Muscle layer of duodenum (tissue), 2 donors: ENCODE data around the gene CD28.

Experiments used
- H3K27ac ChIP-seq: one replicate; pipeline ENCODE4 v1.7.0; 2013; ENCODE audit warnings: mild to moderate bottlenecking, low read length
- H3K27me3 ChIP-seq: one replicate; pipeline ENCODE4 v1.7.0; 2013; ENCODE audit warnings: low read depth, mild to moderate bottlenecking, control low read depth, low read length
- H3K36me3 ChIP-seq, 2 donors: one replicate each; pipeline ENCODE4 v1.7.0; 2013; ENCODE audit warnings: low read length in 2 of 2, control low read depth in 1 of 2, mild to moderate bottlenecking in 1 of 2; ENCODE audit not compliant: insufficient read depth in 2 of 2, control insufficient read depth in 1 of 2
- H3K4me1 ChIP-seq, 2 donors: one replicate each; pipeline ENCODE4 v1.7.0; 2013; ENCODE audit warnings: low read length in 2 of 2, mild to moderate bottlenecking in 2 of 2, control low read depth in 1 of 2, moderate library complexity in 1 of 2; ENCODE audit not compliant: insufficient read depth in 2 of 2, control insufficient read depth in 1 of 2
- H3K4me3 ChIP-seq, 2 donors: one replicate each; pipeline ENCODE4 v1.7.0; 2013; ENCODE audit warnings: low read length in 2 of 2, low read depth in 1 of 2, mild to moderate bottlenecking in 1 of 2
- H3K9me3 ChIP-seq, 2 donors: one replicate each; pipeline ENCODE4 v1.7.0; 2013; ENCODE audit warnings: low read length in 2 of 2, control low read depth in 1 of 2, mild to moderate bottlenecking in 1 of 2; ENCODE audit not compliant: control insufficient read depth in 1 of 2
- donor health status: healthy.

The CD28 gene

GRCh38 chr2:203706403-203706802 lies at the start of gene CD28:
TSS of gene CD28 (plus strand) at chr2:203706639. CDS start at chr2:203706697, 58 bp downstream.
- Histone ChIP-seq H3K27ac (peak within 1 kb of the TSS; percentile 26), H3K4me3 (no peak within 1 kb of the TSS), H3K4me1 (no peaks in the 10 kb centered on the region)

DNA sequence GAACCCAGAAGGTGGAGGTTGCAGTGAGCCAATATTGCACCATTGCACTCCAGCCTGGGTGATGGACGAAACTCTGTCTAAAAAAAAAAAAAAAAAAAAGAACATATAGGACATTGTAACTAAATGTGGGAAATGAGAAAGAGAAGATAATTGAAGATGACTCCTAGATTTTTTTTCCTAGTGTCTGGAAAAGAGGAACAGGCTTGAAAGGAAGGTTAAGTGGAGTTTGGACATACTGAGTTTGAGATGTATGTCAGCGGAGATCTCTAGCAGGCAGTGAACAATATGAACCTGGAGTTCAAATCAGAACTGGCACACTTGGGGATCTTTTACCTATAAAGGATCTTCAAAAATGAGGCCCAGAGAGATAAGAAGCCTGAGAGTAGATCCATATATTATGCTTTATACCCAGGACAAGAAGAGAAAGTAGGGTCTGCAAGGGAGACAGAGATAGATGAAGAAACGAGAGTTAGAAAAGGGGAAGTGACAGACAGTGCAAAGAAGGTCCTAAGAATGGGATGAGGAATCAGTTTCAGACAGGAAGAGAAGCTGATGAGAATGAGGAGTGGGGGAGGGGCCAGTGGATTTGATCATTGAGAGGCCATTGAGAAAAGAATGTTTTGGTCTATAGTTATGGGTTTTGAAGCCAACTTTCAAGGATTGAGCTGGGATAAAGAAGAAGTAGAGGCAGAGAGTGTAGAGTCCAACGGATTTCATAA lies 46.9 kb upstream of the CD28 start:
- no peaks in the 10 kb centered on the region for H3K9me3 ChIP-seq
- no peak overlapping the region for H3K4me3 ChIP-seq
- H3K27me3 ChIP-seq: no peaks in the 10 kb centered on the region
- H3K4me1 ChIP-seq: peaks cover 0 to 5% of the 10 kb centered on the region in 2 donors
- no peak overlapping the region for H3K27ac ChIP-seq
- H3K36me3 ChIP-seq: no peaks in the 10 kb centered on the region

More at GRCh38 chr2:203706403-203706802, at the start of gene CD28:
- H3K27me3 ChIP-seq: no peaks in the 10 kb centered on the region
- peaks cover 0 to 3% of the 10 kb centered on the region in 2 donors for H3K9me3 ChIP-seq
- no peaks in the 10 kb centered on the region for H3K36me3 ChIP-seq

DNA sequence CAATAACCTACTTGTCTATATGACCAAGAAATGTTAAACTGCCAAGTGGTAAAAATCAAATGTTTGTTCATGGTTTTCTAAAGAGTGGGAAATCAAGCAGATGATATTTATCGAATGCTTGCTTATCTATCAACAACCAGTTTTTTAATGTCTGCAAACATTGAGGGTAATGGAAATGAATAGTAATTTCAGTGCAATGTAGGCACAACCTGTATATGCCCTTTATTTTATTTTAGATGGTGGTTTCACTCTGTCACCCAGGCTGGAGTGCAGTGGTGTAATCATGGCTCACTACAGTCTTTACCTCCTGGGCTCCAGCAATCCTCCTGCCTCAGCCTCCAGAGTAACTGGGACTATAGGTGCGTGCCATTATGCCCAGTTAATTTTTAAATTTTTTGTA lies 46.0 kb upstream of the CD28 start:
- no peaks in the 10 kb centered on the region for H3K9me3 ChIP-seq
- H3K36me3 ChIP-seq: no peaks in the 10 kb centered on the region
- no peak overlapping the region for H3K27ac ChIP-seq
- H3K4me1 ChIP-seq: peaks cover 0 to 5% of the 10 kb centered on the region in 2 donors
- H3K27me3 ChIP-seq: no peaks in the 10 kb centered on the region
- no peak overlapping the region for H3K4me3 ChIP-seq

DNA sequence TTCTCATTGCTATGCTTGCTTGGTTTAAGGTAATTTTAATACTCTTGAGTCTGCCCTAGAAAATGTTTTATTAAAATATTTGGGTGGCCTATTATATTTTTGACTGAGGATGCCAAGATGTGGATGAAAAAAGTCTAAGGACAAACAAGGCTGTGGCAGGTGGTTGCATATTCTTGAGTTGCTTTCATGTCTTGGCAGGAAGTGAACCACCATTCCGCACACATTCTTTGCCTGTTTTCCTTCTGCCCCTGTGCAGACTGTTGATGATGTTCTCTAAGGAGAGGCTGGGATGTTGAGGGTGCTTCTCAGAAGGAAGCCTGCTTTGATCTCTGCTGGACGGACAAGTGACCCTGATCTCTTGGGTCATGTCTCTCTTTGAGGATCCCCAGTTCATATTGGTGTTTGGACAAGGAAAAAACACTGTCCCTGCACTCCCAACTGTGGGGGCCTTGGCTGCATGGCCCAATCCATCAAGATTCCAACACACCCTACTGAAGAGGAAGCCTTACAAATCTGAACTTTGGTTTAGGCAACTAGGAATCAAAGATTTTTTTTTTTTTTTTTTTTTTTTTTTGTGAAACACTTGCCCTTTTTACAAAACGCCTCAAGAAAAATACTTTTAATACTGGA lies 45.0 kb upstream of the CD28 start:
- Histone ChIP-seq H3K36me3 (no peaks in the 10 kb centered on the region), H3K4me1 (peaks cover 0 to 5% of the 10 kb centered on the region in 2 donors), H3K4me3 (no peak overlapping the region), H3K27me3 (no peaks in the 10 kb centered on the region), H3K27ac (no peak overlapping the region), H3K9me3 (no peaks in the 10 kb centered on the region)

DNA sequence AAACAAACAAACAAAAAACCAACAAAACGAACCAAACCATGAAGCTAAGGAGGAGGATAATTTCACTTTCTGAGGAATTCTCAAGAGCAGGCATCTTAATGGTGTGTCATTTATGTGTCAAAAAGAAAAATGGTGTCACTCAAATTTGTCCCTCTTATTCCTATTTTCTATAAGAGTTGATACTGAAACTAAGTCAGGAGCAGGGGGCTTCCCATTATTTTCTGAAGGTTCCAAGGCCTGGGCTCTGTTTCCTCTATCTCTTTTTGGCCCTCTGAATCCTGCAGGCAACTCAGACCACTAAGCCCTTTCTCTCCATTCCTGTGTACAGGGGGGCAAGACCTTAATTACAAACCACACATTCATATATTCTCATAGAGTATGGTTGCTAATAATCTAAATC lies 44.0 kb upstream of the CD28 start:
- H3K9me3 ChIP-seq: no peaks in the 10 kb centered on the region
- no peak overlapping the region for H3K27ac ChIP-seq
- H3K4me1 ChIP-seq: no peaks in the 10 kb centered on the region
- H3K4me3 ChIP-seq: no peak overlapping the region
- no peaks in the 10 kb centered on the region for H3K36me3 ChIP-seq
- H3K27me3 ChIP-seq: no peaks in the 10 kb centered on the region

- Histone ChIP-seq H3K36me3 (no peaks in the 10 kb centered on the region), H3K4me1 (no peaks in the 10 kb centered on the region), H3K27ac (no peak overlapping the region), H3K27me3 (no peaks in the 10 kb centered on the region), H3K9me3 (no peaks in the 10 kb centered on the region), H3K4me3 (no peak overlapping the region)
Observed at GRCh38 chr2:203662951-203663350, 43.5 kb upstream of the CD28 start.

- H3K27ac ChIP-seq: no peak overlapping the region
Observed at GRCh38 chr2:203664029-203664755, 42.2 kb upstream of the CD28 start.

GRCh38 chr2:203667838-203668237 lies 38.6 kb upstream of the CD28 start:
- Histone ChIP-seq H3K27me3 (no peaks in the 10 kb centered on the region), H3K36me3 (no peaks in the 10 kb centered on the region)

More at GRCh38 chr2:203664029-203664755, 42.2 kb upstream of the CD28 start:
- Histone ChIP-seq H3K27me3 (no peaks in the 10 kb centered on the region), H3K4me1 (no peaks in the 10 kb centered on the region), H3K4me3 (no peak overlapping the region), H3K36me3 (no peaks in the 10 kb centered on the region), H3K9me3 (no peaks in the 10 kb centered on the region)

DNA sequence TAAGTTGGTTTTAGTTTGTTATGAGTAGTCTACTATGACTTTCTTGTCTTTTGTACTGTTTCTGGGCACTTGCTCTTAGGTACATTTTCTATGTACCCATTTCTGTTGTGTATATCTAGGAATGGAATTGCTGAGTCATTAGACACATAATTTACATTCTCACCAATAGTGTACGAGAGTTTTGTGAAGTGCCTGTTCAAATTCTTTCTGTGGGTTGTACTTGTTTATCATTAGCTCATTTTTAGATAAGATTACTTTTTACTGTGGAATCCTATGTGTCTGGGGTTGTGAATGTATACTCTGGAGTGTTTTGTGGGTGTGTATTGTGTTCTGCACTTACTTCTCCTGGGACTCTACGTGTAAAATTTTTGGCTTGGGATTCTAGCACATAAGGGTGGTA lies 36.6 kb upstream of the CD28 start:
- H3K36me3 ChIP-seq: peaks cover 0 to 8% of the 10 kb centered on the region in 2 donors
- H3K27ac ChIP-seq: no peak overlapping the region
- no peaks in the 10 kb centered on the region for H3K4me1 ChIP-seq

More at GRCh38 chr2:203667838-203668237, 38.6 kb upstream of the CD28 start:
- no peak overlapping the region for H3K4me3 ChIP-seq
- H3K4me1 ChIP-seq: no peaks in the 10 kb centered on the region
- no peaks in the 10 kb centered on the region for H3K9me3 ChIP-seq
- no peak overlapping the region for H3K27ac ChIP-seq

GRCh38 chr2:203670939-203671338 lies 35.5 kb upstream of the CD28 start:
- Histone ChIP-seq H3K4me3 (no peak overlapping the region), H3K9me3 (peaks cover 0 to 3% of the 10 kb centered on the region in 2 donors), H3K4me1 (no peaks in the 10 kb centered on the region), H3K27me3 (no peaks in the 10 kb centered on the region), H3K27ac (no peak overlapping the region), H3K36me3 (peaks cover 0 to 8% of the 10 kb centered on the region in 2 donors)

More for the DNA sequence above, 36.6 kb upstream of the CD28 start:
- Histone ChIP-seq H3K9me3 (peaks cover 0 to 3% of the 10 kb centered on the region in 2 donors), H3K27me3 (no peaks in the 10 kb centered on the region), H3K4me3 (no peak overlapping the region)

DNA sequence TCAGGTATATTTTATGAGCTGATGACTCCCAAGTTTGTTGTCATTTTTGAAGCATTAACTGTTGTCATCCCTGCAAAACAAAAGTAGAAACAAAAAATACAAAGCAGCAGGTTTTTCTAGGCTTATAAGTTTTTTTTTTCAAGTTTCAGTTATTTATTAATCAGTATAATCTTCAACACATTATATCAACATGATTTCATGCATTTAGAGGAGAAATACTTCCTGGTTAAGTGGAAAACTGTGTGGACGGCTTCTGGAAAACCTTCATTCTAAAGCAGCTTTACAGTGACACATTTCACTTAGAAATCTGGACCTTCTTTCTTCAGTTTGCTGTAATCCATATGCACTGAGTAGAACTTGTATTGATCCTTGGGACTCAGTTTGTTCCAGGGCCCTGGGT lies 34.6 kb upstream of the CD28 start:
- H3K36me3 ChIP-seq: peaks cover 0 to 8% of the 10 kb centered on the region in 2 donors
- H3K4me3 ChIP-seq: no peak overlapping the region
- no peaks in the 10 kb centered on the region for H3K27me3 ChIP-seq
- H3K9me3 ChIP-seq: peaks cover 0 to 3% of the 10 kb centered on the region in 2 donors
- no peaks in the 10 kb centered on the region for H3K4me1 ChIP-seq
- no peak overlapping the region for H3K27ac ChIP-seq
